GM12875 (cell line): ENCODE results near the gene C12orf42.

Experiments
- H3K4me3 ChIP-seq: one replicate; pipeline ENCODE4 v1.5.1; 2011; ENCODE audit warnings: low read depth, low read length, control low read depth
- TF ChIP-seq, protein P1 (sequence below): IDR thresholded peaks from 2 replicates; pipeline ENCODE4 v1.5.1; 2011; ENCODE audit warnings: low read depth, mild to moderate bottlenecking, control low read depth, inconsistent platforms, low read length, moderate library complexity, borderline replicate concordance; ENCODE audit not compliant: insufficient read depth

Gene C12orf42

DNA sequence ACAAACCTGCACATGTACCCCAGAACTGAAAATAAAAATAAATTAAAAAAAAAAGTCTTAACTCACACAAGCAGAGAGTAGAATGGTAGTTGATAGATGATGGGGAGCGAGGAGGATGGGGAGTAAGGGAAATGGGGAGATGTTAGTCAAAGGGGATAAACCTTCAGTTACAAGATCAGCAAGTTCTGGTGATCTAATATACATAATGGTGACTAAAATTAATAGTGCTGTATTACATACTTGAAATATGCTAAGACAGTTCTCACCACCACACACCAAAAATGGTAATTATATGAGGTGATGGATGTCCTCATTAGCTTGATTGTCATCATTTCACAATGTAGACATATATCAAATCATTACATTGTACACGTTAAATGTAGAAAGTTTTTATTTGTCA, 3.2 kb upstream of the C12orf42 start:
- H3K4me3 ChIP-seq = no peak overlapping the region
- TF ChIP-seq, protein P1, sequence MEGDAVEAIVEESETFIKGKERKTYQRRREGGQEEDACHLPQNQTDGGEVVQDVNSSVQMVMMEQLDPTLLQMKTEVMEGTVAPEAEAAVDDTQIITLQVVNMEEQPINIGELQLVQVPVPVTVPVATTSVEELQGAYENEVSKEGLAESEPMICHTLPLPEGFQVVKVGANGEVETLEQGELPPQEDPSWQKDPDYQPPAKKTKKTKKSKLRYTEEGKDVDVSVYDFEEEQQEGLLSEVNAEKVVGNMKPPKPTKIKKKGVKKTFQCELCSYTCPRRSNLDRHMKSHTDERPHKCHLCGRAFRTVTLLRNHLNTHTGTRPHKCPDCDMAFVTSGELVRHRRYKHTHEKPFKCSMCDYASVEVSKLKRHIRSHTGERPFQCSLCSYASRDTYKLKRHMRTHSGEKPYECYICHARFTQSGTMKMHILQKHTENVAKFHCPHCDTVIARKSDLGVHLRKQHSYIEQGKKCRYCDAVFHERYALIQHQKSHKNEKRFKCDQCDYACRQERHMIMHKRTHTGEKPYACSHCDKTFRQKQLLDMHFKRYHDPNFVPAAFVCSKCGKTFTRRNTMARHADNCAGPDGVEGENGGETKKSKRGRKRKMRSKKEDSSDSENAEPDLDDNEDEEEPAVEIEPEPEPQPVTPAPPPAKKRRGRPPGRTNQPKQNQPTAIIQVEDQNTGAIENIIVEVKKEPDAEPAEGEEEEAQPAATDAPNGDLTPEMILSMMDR = no peak

DNA sequence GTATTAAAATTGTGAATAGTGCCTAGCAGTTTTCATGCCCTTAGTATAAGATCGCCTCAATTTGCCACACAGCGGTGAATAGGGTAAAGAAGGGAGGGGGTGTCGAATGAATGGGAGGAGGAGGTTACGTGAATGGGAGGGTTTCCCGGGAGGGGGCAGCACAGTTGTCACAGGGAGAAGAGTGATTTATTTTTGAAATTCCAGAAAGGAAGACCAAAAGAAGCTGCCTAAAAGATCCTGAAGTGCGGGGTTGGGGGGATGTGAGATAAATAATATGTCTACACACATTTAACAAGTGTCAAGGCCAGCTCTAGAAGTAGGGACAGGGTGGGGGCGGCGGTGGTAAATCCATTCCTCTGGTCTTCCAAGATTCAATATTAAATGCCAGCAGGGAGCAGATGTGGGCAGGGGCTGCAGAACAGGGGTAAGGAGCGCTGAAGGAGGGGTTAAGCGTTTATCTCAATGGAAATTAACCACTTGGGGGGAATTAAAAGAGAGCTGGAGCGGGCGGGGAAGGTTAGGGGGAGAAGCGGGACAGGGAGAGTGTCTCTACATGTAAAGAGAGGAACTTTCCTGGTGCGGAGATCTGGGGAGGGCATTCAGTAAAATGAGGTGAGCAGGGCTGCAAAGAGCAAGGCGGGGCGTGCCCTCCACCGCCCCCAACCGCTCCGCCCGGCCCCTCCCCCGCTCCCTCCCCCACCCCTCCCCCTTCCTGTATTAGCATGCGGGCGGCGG, 867 bp downstream of the C12orf42 start:
- peak overlapping the region; percentile 63 for H3K4me3 ChIP-seq
- TF ChIP-seq, protein P1 = no peak

DNA sequence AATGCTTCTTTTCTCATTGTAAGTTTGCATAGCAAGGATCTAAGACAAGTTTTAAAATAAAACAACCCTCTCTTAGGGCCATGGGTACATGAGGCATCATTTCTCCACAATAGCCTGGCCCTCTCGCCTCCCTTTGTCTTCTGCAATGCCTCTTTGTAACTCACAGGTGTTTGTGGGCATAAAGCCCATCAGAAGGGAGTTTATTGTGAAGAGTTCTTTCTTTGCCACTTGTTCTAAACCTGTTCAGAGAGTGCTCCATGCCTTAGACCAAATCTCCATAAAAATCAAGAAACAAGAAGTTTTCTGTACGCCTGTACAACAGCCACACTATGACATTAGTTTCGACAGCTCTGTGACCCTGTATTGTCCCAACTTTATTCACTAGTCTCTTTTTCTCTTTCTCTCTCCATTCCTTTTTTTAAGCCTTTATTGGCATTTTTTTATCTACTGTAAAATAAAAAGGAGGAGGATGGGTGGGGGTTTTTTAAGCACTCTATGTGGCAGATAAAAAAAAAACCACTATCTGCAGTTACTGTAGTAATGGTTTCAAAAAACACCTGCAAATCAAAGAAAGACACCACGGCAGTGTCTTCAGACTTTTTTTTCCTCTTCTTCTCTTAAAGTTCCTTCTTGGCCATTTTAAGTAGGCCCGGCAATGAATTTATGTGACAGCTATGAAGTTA, 1.6 kb downstream of the C12orf42 start:
- TF ChIP-seq, protein P1 = no peak
- no peak overlapping the region for H3K4me3 ChIP-seq

DNA sequence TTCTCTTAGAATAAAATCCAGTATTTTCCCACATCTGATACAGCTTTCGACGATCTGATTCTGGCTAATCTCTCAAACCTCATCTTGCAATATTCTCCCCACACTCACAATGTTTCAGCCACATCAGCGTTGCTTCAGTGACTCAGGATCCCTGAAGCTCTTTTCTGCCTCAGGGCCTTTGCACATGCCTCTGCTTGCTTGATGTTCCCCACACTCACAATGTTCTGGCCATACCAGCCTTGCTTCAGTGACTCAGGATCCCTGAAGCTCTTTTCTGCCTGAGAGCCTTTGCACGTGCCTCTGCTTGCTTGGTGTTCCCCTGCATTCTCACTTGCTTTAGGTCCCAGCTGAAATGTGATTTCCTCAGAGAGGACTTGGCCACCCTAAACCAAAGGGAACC, 2.6 kb downstream of the C12orf42 start:
- TF ChIP-seq, protein P1 = no peak
- no peak overlapping the region for H3K4me3 ChIP-seq

DNA sequence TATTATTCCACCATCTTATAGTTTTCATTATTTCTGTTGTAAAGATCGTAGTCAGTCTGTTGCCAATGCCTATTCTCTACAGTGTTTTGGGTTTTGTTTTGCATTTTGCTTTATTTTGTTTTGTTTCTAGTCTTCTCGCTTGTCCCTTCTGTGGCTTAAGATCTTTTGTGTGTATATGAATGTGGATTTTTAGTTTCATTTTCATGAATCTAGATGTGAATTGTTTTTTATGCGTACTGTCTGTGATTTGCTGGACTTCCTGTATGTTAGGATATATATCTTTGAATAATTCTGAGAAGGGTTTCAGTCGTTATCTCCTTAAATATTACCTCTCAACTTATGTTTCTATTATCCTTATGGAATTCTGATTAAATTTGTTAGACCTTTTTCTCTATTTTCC, 13.4 kb downstream of the C12orf42 start:
- TF ChIP-seq, protein P1 = no peak
- H3K4me3 ChIP-seq = no peak overlapping the region

DNA sequence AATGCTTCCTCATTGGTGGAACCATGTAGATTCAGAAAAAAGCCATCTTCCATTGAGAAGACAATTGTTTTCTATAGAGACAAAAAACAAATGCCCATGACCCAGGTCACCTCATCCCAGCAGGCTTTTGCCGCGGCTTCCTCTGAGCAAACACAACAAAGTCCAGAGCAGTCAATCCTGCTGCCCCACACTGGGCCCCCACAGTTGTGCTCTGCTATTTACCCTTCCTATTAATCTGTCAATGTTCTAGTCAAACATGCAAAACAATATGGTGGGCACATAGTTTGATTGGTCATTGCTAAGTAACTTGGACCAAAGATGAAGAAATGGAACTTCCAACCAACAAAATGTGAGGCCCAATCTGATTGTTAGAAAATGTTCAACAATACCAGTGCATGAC, 20.7 kb downstream of the C12orf42 start:
- no peak overlapping the region for H3K4me3 ChIP-seq

More for the DNA sequence above, 20.7 kb downstream of the C12orf42 start:
- TF ChIP-seq, protein P1 = no peak
